A549 (cell line): ENCODE measurements around the gene TRIOBP. TPM values are rescaled to one million over a fixed set of nuclear protein-coding genes. Genes with fewer than 3 reads are reported as not detected.

Source experiments
- ATAC-seq, 2 experiments: fragments of 200-7000 bp in 1 of 2; fragments of >200 bp in 1 of 2; cut with Nextera tagmentation in 1 of 2; cut with Tn5 transposase in 1 of 2; 3 replicates each; pipeline versions ENCODE4 v1.8.0 to v1.9.1; 2018 to 2020; ENCODE audit warnings: mild to moderate bottlenecking in 1 of 2, moderate library complexity in 1 of 2
- CTCF ChIA-PET: fragments of 300-600 bp; sonication (Branson Sonifier 250); formaldehyde crosslinking; extraction: SDS; loops from one replicate; lab custom pipeline; 2021; ENCODE audit warnings: antibody characterized with exemption, inconsistent platforms; lab: Yijun Ruan, JAX
- POLR2A ChIA-PET: fragments of 350-600 bp; formaldehyde crosslinking; extraction: SDS; loops from one replicate; lab custom pipeline; 2021; ENCODE audit warnings: antibody characterized with exemption, inconsistent platforms; lab: Yijun Ruan, JAX
- DNase-seq, 2 experiments: peaks; one replicate each; pipeline versions ENCODE4 v3.0.0 to v3.0.0-alpha.2; 2011 to 2016; ENCODE audit warnings: low read depth in 1 of 2, low spot score in 1 of 2
- FAIRE-seq: peaks from 2 replicates; lab custom pipeline; 2011; peaks lifted over from hg19 to GRCh38; lab: Jason Lieb, UNC
- H3K27ac ChIP-seq, 2 experiments: fragments of >200 bp; sonication (Bioruptor Twin); formaldehyde crosslinking; 3 replicates each; pipeline ENCODE4 v1.5.1; 2016 to 2017
- H3K4me1 ChIP-seq: fragments of >200 bp; sonication (Bioruptor Twin); formaldehyde crosslinking; 3 replicates; pipeline ENCODE4 v1.6.1; 2016
- H3K4me2 ChIP-seq: fragments of >200 bp; sonication (Bioruptor Twin); formaldehyde crosslinking; 3 replicates; pipeline ENCODE4 v1.6.1; 2016
- H3K4me3 ChIP-seq: fragments of >200 bp; sonication (Bioruptor Twin); formaldehyde crosslinking; 3 replicates; pipeline ENCODE4 v1.5.1; 2016
- H3K9me3 ChIP-seq: fragments of >200 bp; sonication (Bioruptor Twin); formaldehyde crosslinking; 3 replicates; pipeline ENCODE4 v1.6.1; 2016
- CBX8 ChIP-seq: fragments of 200-600 bp; sonication (generic); IDR thresholded peaks from 2 replicates; pipeline ENCODE4 v1.6.1; 2016
- CHD4 ChIP-seq: fragments of 200-600 bp; sonication (generic); IDR thresholded peaks from 2 replicates; pipeline ENCODE4 v1.6.1; 2016; ENCODE audit warnings: antibody characterized with exemption, mild to moderate bottlenecking, borderline replicate concordance
- EHF ChIP-seq: fragments of 250-450 bp; sonication (Bioruptor Pico); IDR thresholded peaks from 2 replicates; pipeline ENCODE4 v1.5.0; 2020; ENCODE audit warnings: mild to moderate bottlenecking
- ELK1 ChIP-seq: fragments of 150-350 bp; IDR thresholded peaks from 2 replicates; pipeline ENCODE4 v1.6.1; 2014; ENCODE audit warnings: low read depth, mild to moderate bottlenecking, low read length
- FOSL2 ChIP-seq, 2 experiments: fragments of 450-650 bp in 1 of 2; fragments of >200 bp in 1 of 2; sonication (Bioruptor Twin) in 1 of 2; formaldehyde crosslinking; IDR thresholded peaks; 2 replicates each; pipeline versions ENCODE4 v1.5.0 to v1.6.1; 2016 to 2020; ENCODE audit warnings: mild to moderate bottlenecking in 1 of 2, moderate library complexity in 1 of 2
- HES2 ChIP-seq: fragments of >200 bp; sonication (Bioruptor Twin); formaldehyde crosslinking; IDR thresholded peaks from 2 replicates; pipeline ENCODE4 v1.6.1; 2016
- HEYL ChIP-seq: fragments of 250-450 bp; sonication (Bioruptor Pico); IDR thresholded peaks from 2 replicates; pipeline ENCODE4 v1.8.0; 2021; ENCODE audit warnings: mild to moderate bottlenecking, moderate library complexity
- HMGXB4 ChIP-seq: fragments of 250-450 bp; sonication (Bioruptor Pico); IDR thresholded peaks from 2 replicates; pipeline ENCODE4 v1.5.0; 2021; ENCODE audit warnings: mild to moderate bottlenecking, moderate library complexity, borderline replicate concordance
- HOXB13 ChIP-seq: fragments of 250-450 bp; sonication (Bioruptor Pico); IDR thresholded peaks from 2 replicates; pipeline ENCODE4 v1.5.0; 2020; ENCODE audit warnings: low read depth, mild to moderate bottlenecking, moderate library complexity
- JUN ChIP-seq, 2 experiments: fragments of >200 bp; sonication (Bioruptor Twin); formaldehyde crosslinking; IDR thresholded peaks; 2 replicates in 1 of 2; 3 replicates in 1 of 2; pipeline ENCODE4 v1.6.1; 2016 to 2017
- KDM1A ChIP-seq: fragments of 200-600 bp; sonication (generic); IDR thresholded peaks from 2 replicates; pipeline ENCODE4 v1.6.1; 2016; ENCODE audit warnings: low read depth, mild to moderate bottlenecking
- MAFK ChIP-seq: fragments of 450-650 bp; IDR thresholded peaks from 2 replicates; pipeline ENCODE4 v1.6.1; 2014; ENCODE audit not compliant: partially characterized antibody
- MYC ChIP-seq: IDR thresholded peaks from 2 replicates; pipeline ENCODE4 v1.6.1; 2012; ENCODE audit warnings: mild to moderate bottlenecking, inconsistent platforms, low read length, improper control_type of control experiment, borderline replicate concordance
- RAD21 ChIP-seq, 2 experiments: fragments of >200 bp in 1 of 2; sonication (Bioruptor Twin) in 1 of 2; formaldehyde crosslinking in 1 of 2; IDR thresholded peaks in 1 of 2; conservative IDR thresholded peaks in 1 of 2; 2 replicates in 1 of 2; 3 replicates in 1 of 2; pipeline ENCODE4 v1.6.1; 2012 to 2018; ENCODE audit warnings: inconsistent platforms in 1 of 2
- RARB ChIP-seq: fragments of 250-450 bp; sonication (Bioruptor Pico); IDR thresholded peaks from 2 replicates; pipeline ENCODE4 v1.8.0; 2021; ENCODE audit warnings: mild to moderate bottlenecking, moderate library complexity
- RNF2 ChIP-seq: fragments of 200-600 bp; sonication (generic); IDR thresholded peaks from 2 replicates; pipeline ENCODE4 v1.6.1; 2016; ENCODE audit warnings: low read depth, mild to moderate bottlenecking, antibody characterized with exemption, moderate library complexity, borderline replicate concordance
- WGBS: methylation state at CpG from one replicate; pipeline ENCODE4 v1.1.6; 2017; ENCODE audit errors: missing lambda C conversion rate; 5-methylcytosine and 5-hydroxymethylcytosine counted together
- polyA plus RNA-seq, 4 experiments: library from polyadenylated mRNA; depleted of rRNA in 3 of 4; stranded (reverse); fragments of >200 nt; fragmentation: RNase III in 1 of 4; extraction: RNeasy Plus Mini Kit Qiagen cat#74134 plus additional on column Dnase treatment in 1 of 4; gene quantifications; 2 replicates in 3 of 4; 3 replicates in 1 of 4; pipeline ENCODE4 v1.2.3, GENCODE V29; 2011 to 2017

The TRIOBP gene
- polyA plus RNA-seq, 2 of the 4 experiments (the other 2 are of a cell fraction), result 15.7 to 26.0 TPM

- Histone ChIP-seq H3K4me1 (peaks cover 17% of the 10 kb centered on the region), H3K9me3 (no peaks in the 10 kb centered on the region), H3K4me3 (peak overlapping the region; percentile 64), H3K4me2 (peak overlapping the region; percentile 99), H3K27ac (peak overlapping the region; percentile 78 to 99; a peak in 5 of 6 replicates)
- ATAC-seq (no peak), DNase-seq (no peak), FAIRE-seq (no peak)
- POLR2A ChIA-PET, result no interaction called here
- no peak for TF ChIP-seq HES2
- no peak for TF ChIP-seq HMGXB4 (CRISPR knock-in tag)
- no peak for TF ChIP-seq RAD21 (conservative IDR thresholded peaks at IDR 0.05 in 1 of 2, IDR thresholded peaks at IDR 0.05 in 1 of 2)
- CTCF ChIA-PET, result interaction anchor here (1.5 to 2.6 kb wide), 2 partner anchors 11 to 160 kb away, joined by 6 to 8 read pairs; no protein-coding TSS in a partner anchor
- WGBS, result 27% methylated on average over 16 of the region's 16 CpGs
Observed at GRCh38 chr22:37803195-37803638, 106.4 kb downstream of the TRIOBP start.

- POLR2A ChIA-PET, result interaction anchor here (1.3 to 1.5 kb wide), 3 partner anchors 14 to 197 kb away, joined by 3 to 6 read pairs (median 3); partner anchors contain the start of gene PDXP
- H3K4me3 ChIP-seq, result peak overlapping the region; percentile 69; the same call in 1 of the 3 replicates
- peaks cover 20% of the 10 kb centered on the region for H3K4me1 ChIP-seq
- TF ChIP-seq KDM1A, result no peak
- no peak for TF ChIP-seq ELK1
- TF ChIP-seq EHF (CRISPR knock-in tag), result no peak
- no peak for TF ChIP-seq RNF2
- no peak for TF ChIP-seq FOSL2 (IDR thresholded peaks at IDR 0.05)
- TF ChIP-seq FOSL2 (CRISPR knock-in tag; IDR thresholded peaks at IDR 0.05), result no peak
- no peak for TF ChIP-seq JUN (IDR thresholded peaks at IDR 0.05)
- no peak for TF ChIP-seq MYC
- TF ChIP-seq MAFK, result no peak
- no peak for TF ChIP-seq HES2
- TF ChIP-seq RARB, result no peak
- no peak for TF ChIP-seq HOXB13 (CRISPR knock-in tag)
- TF ChIP-seq HEYL (CRISPR knock-in tag), result no peak
- no peak for TF ChIP-seq CBX8
- FAIRE-seq (no peak), DNase-seq (no peak), ATAC-seq (no peak)
- CTCF ChIA-PET, result interaction anchor here (1.6 to 2.6 kb wide), 3 partner anchors 9 to 14 kb away, joined by 5 to 8 read pairs (median 5); no protein-coding TSS in a partner anchor
- H3K9me3 ChIP-seq, result no peaks in the 10 kb centered on the region
- peak overlapping the region; percentile 96 to 99 for H3K27ac ChIP-seq
- H3K4me2 ChIP-seq, result peak overlapping the region; percentile 99
- WGBS, result 67% methylated on average over 31 of the region's 34 CpGs
Observed at GRCh38 chr22:37803639-37804351, 106.9 kb downstream of the TRIOBP start.

- no peak for DNase-seq
- ChIA-PET CTCF (interaction anchor here (1.2 to 2.6 kb wide), 4 partner anchors 10 to 13 kb away, joined by 3 to 8 read pairs (median 5); no protein-coding TSS in a partner anchor), POLR2A (interaction anchor here (0.6 to 1.5 kb wide), 7 partner anchors 14 to 198 kb away, joined by 3 to 6 read pairs (median 4); partner anchors contain the start of genes NOL12 and PDXP)
- 17% methylated on average over 1 of the region's 29 CpGs for WGBS
- Histone ChIP-seq H3K4me1 (peaks cover 20% of the 10 kb centered on the region), H3K4me2 (peak overlapping the region; percentile 99), H3K4me3 (peak overlapping the region; percentile 69), H3K27ac (peak overlapping the region; percentile 96 to 99), H3K9me3 (no peaks in the 10 kb centered on the region)
- TF ChIP-seq CHD4 (no peak), EHF (CRISPR knock-in tag) (0 out of 2 replicates have a peak, but pooled peaks have one; percentile 13)
- no peak for FAIRE-seq
- ATAC-seq, result no peak
Observed at GRCh38 chr22:37804352-37804880, 107.6 kb downstream of the TRIOBP start.
